K562 (cell line): Measurements from ENCODE around the gene SLC12A6. TPM values are rescaled to one million over a fixed set of nuclear protein-coding genes. Genes with fewer than 3 reads are reported as not detected.

Experiments
- FOXA1 ChIP-seq: fragments of 450-650 bp; IDR thresholded peaks from 2 replicates; pipeline ENCODE4 v1.6.1; 2016; ENCODE audit warnings: mild to moderate bottlenecking, borderline replicate concordance
- JUN ChIP-seq, 2 experiments: sonication (generic) in 1 of 2; formaldehyde crosslinking in 1 of 2; IDR thresholded peaks; 2 replicates each; pipeline versions ENCODE4 v1.6.1 to v1.8.0; 2012 to 2022; ENCODE audit warnings: borderline replicate concordance in 2 of 2, mild to moderate bottlenecking in 2 of 2, improper control_type of control experiment in 1 of 2, low read depth in 1 of 2, low read length in 1 of 2, missing genetic modification reagents in 1 of 2
- KAT2B ChIP-seq: IDR thresholded peaks from one replicate; pipeline ENCODE4 v1.6.1; 2012; ENCODE audit warnings: low read depth, mild to moderate bottlenecking, control low read depth, inconsistent platforms, low read length, moderate library complexity
- MTF1 ChIP-seq: fragments of 250-450 bp; sonication (Bioruptor Pico); IDR thresholded peaks from 2 replicates; pipeline ENCODE4 v1.9.0; 2021; ENCODE audit warnings: moderate library complexity, mild to moderate bottlenecking, inconsistent platforms, borderline replicate concordance
- TCF3 ChIP-seq: sonication (generic); formaldehyde crosslinking; IDR thresholded peaks from 2 replicates; pipeline ENCODE4 v1.4.0; 2020; ENCODE audit warnings: mild to moderate bottlenecking, missing genetic modification reagents
- ZNF217 ChIP-seq: sonication (generic); formaldehyde crosslinking; IDR thresholded peaks from 2 replicates; pipeline ENCODE4 v1.8.0; 2022; ENCODE audit warnings: mild to moderate bottlenecking, missing genetic modification reagents
- ZNF584 ChIP-seq: fragments of 200-800 bp; sonication (Bioruptor generic); IDR thresholded peaks from 2 replicates; pipeline ENCODE4 v1.6.1; 2016; ENCODE audit warnings: low read depth, mild to moderate bottlenecking, missing genetic modification characterization, missing compliant biosample characterization
- ZNF696 ChIP-seq: fragments of 250-450 bp; sonication (Bioruptor Pico); conservative IDR thresholded peaks from 2 replicates; pipeline ENCODE4 v1.4.0; 2020; ENCODE audit warnings: mild to moderate bottlenecking, moderate library complexity
- ZNF77 ChIP-seq: fragments of 250-450 bp; sonication (Bioruptor Pico); IDR thresholded peaks from 2 replicates; pipeline ENCODE4 v1.5.0; 2020
- polyA plus RNA-seq, 8 experiments: library from polyadenylated mRNA; depleted of rRNA in 4 of 8; stranded (reverse) in 5 of 8; unstranded in 3 of 8; fragments of >200 nt; fragmentation: Nextera tagmentation in 2 of 8; fragmentation: Illumina TruSeq in 1 of 8; extraction: Ambion mirVana in 2 of 8; extraction: Trizol in 1 of 8; gene quantifications; 2 replicates each; pipeline versions ENCODE4 v1.2.1 to v1.2.3, GENCODE V29; 2011 to 2014; ENCODE audit warnings: inconsistent platforms in 1 of 8, missing spikeins in 1 of 8
- total RNA-seq, 7 experiments: library from RNA; depleted of rRNA in 6 of 7; stranded (reverse); fragments of >200 nt in 6 of 7; fragmentation: Illumina TruSeq in 2 of 7; extraction: Trizol in 2 of 7; gene quantifications; 2 replicates each; pipeline versions ENCODE4 v1.2.1 to v1.2.3, GENCODE V29; 2011 to 2021; ENCODE audit warnings: low replicate concordance in 1 of 7

The SLC12A6 gene
- total and polyA plus RNA-seq, 9 of the 15 experiments (the other 6 are each of a cell fraction or from before 2014, with no cell fraction given) = 1.4 to 16.4 (median 6.7) TPM

GRCh38 chr15:34342737-34343575, 5.4 kb upstream of the SLC12A6 start, which contains the start of the genes NOP10 and NUTM1 (continued):
- peak; percentile 79; the same call in 1 of the 2 replicates for TF ChIP-seq JUN (IDR thresholded peaks at IDR 0.05; ENCODE audit: borderline replicate concordance, low read depth, low read length)
- TF ChIP-seq JUN (CRISPR knock-in tag; IDR thresholded peaks at IDR 0.05; ENCODE audit: borderline replicate concordance) = peak; percentile 58; the same call in 1 of the 2 replicates
- TF ChIP-seq ZNF77 = no peak
- TF ChIP-seq ZNF584 (CRISPR knock-in tag) = no peak
- no peak for TF ChIP-seq FOXA1
- no peak for TF ChIP-seq ZNF217 (CRISPR knock-in tag)
- TF ChIP-seq ZNF696 (CRISPR knock-in tag) = no peak
- TF ChIP-seq TCF3 (CRISPR knock-in tag) = peak; percentile 25; the same call in 1 of the 2 replicates
- no peak for TF ChIP-seq MTF1 (CRISPR knock-in tag)
- no peak for TF ChIP-seq KAT2B
- TF ChIP-seq, all 486 proteins: peak for 169
